Esophagus muscularis mucosa (tissue), 4 donors: Measurements from ENCODE around the gene ZNF598. TPM values are rescaled to one million over a fixed set of nuclear protein-coding genes. Genes with fewer than 3 reads are reported as not detected.

Experiments
- DNase-seq: peaks from one replicate; pipeline ENCODE4 v3.0.0-alpha.2; 2017; ENCODE audit errors: extremely low spot score
- H3K27ac ChIP-seq, 4 donors: fragments of 200-600 bp; sonication (generic); replicated peaks in 1 of 4; 1 replicate in 3 of 4; 2 replicates in 1 of 4; pipeline ENCODE4 v1.5.1; 2016 to 2019; ENCODE audit warnings: mild to moderate bottlenecking in 1 of 4
- H3K27me3 ChIP-seq, 4 donors: fragments of 200-600 bp; sonication (generic); one replicate each; pipeline versions ENCODE4 v1.5.1 to v1.6.0; 2016 to 2019
- H3K36me3 ChIP-seq, 4 donors: fragments of 200-600 bp; sonication (generic); one replicate each; pipeline ENCODE4 v1.5.1; 2016 to 2019
- H3K4me1 ChIP-seq, 4 donors: fragments of 200-600 bp; sonication (generic); one replicate each; pipeline ENCODE4 v1.5.1; 2016 to 2019
- H3K4me3 ChIP-seq, 4 donors: fragments of 200-600 bp; sonication (generic); 1 replicate in 2 of 4; 2 replicates in 2 of 4; pipeline ENCODE4 v1.5.1; 2016 to 2019; ENCODE audit warnings: mild to moderate bottlenecking in 4 of 4, moderate library complexity in 1 of 4
- H3K9me3 ChIP-seq, 4 donors: fragments of 200-600 bp; sonication (generic); 1 replicate in 3 of 4; 2 replicates in 1 of 4; pipeline ENCODE4 v1.5.1; 2016 to 2019
- EP300 ChIP-seq: sonication (generic); formaldehyde crosslinking; IDR thresholded peaks from one replicate; pipeline ENCODE4 v1.6.1; 2017; ENCODE audit warnings: antibody characterized with exemption
- POLR2A ChIP-seq: fragments of 450-650 bp; IDR thresholded peaks from one replicate; pipeline ENCODE4 v1.6.1; 2017; ENCODE audit warnings: antibody characterized with exemption, moderate library complexity, mild to moderate bottlenecking, low read depth
- POLR2AphosphoS5 ChIP-seq, 2 donors: sonication (generic); formaldehyde crosslinking; IDR thresholded peaks; one replicate each; pipeline ENCODE4 v1.6.1; 2017; ENCODE audit warnings: antibody characterized with exemption in 2 of 2
- WGBS: methylation state at CpG from one replicate; pipeline ENCODE4 v1.1.5; 2018; 5-methylcytosine and 5-hydroxymethylcytosine counted together
- intact Hi-C: fragments of 100-400 bp; cut with DNase I; formaldehyde crosslinking; loops from one replicate; pipeline ENCODE4 v1.15.1; 2023
- total RNA-seq, 4 donors: library from RNA; depleted of rRNA; stranded (reverse); fragments of >200 nt; gene quantifications; one replicate each; pipeline versions ENCODE4 v1.1.0 to v1.2.1, GENCODE V29; 2016
- TF ChIP-seq, protein P1 (sequence below), 3 experiments: fragments of 200-600 bp in 2 of 3; fragments of 450-650 bp in 1 of 3; sonication (generic) in 2 of 3; IDR thresholded peaks; one replicate each; pipeline ENCODE4 v1.5.1; 2017 to 2019; ENCODE audit warnings: antibody characterized with exemption in 3 of 3, mild to moderate bottlenecking in 2 of 3, moderate library complexity in 1 of 3

The ZNF598 gene
- total RNA-seq, 4 donors from 2014 or later = 23.3 to 46.5 (median 34.9) TPM

DNA sequence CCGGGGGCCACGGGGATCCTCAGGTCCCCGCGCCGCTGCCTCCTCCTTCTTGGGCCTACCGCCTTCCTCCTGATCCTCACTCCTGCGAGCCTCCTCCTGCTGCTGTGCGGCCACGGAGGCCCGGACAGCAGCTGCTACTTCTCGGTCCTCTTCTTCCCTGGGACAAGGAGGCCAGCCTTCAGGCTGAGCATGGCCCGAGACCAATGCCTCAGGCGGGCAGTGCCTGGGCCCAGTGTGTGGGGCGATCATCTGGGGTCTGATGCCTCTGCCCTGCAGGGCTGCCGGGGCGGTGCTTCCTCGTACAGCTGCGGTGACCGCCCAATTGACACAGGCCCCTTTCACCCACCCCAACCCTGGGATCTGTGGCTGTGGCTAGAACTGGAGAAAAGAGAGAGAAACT is 8.6 kb downstream of the ZNF598 start:
- DNase-seq = no peak
- Histone ChIP-seq H3K27ac (no peak overlapping the region), H3K27me3 (no peaks in the 10 kb centered on the region), H3K4me3 (no peak overlapping the region), H3K9me3 (no peaks in the 10 kb centered on the region), H3K36me3 (peaks cover 58 to 77% (median 72%) of the 10 kb centered on the region in 4 donors), H3K4me1 (peaks cover 27 to 48% (median 32%) of the 10 kb centered on the region in 4 donors)
- WGBS = 88% methylated on average over 12 of the region's 19 CpGs
- intact Hi-C loops = no loop called here
- no peak for TF ChIP-seq EP300
- no peak for TF ChIP-seq POLR2A

DNA sequence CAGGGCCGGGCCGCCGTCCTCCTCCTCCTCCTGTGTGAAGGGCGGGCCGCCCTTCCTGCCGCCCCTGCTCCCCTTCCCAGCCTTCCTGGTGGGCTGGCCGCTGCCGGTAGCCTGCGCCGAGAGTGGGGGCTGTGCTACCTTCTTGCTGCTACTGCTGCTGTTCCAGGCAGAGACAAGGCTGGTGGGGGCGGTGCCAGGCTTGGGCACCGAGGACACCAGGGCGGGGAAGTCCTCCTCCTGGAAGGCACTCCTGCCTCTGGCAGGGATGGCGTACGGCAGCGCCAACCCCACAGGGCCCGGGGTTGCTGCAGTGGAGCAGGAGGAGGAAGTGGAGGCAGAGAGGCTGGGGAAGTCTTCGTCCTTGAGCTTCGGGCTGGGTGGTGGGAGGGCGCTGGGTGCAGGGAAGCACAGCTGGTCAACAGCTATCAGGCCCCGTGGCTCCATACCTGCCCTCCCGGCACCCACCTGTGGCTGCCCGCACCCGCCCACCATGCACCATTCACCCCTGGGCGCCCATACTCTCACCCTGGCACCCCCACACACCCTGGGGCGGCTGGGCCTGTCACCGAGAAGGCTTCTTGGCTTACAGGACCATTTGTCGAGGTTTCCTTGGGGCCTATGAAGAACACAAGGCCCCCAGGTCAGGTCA is 9.6 kb downstream of the ZNF598 start:
- DNase-seq = no peak
- H3K36me3 ChIP-seq = peaks cover 58 to 77% (median 69%) of the 10 kb centered on the region in 4 donors
- no peak overlapping the region for H3K27ac ChIP-seq
- WGBS = 90% methylated on average over 15 of the region's 28 CpGs
- intact Hi-C loops = no loop called here
- peaks cover 16 to 38% (median 22%) of the 10 kb centered on the region in 4 donors for H3K4me1 ChIP-seq
- no peak overlapping the region for H3K4me3 ChIP-seq
- TF ChIP-seq, protein P1, sequence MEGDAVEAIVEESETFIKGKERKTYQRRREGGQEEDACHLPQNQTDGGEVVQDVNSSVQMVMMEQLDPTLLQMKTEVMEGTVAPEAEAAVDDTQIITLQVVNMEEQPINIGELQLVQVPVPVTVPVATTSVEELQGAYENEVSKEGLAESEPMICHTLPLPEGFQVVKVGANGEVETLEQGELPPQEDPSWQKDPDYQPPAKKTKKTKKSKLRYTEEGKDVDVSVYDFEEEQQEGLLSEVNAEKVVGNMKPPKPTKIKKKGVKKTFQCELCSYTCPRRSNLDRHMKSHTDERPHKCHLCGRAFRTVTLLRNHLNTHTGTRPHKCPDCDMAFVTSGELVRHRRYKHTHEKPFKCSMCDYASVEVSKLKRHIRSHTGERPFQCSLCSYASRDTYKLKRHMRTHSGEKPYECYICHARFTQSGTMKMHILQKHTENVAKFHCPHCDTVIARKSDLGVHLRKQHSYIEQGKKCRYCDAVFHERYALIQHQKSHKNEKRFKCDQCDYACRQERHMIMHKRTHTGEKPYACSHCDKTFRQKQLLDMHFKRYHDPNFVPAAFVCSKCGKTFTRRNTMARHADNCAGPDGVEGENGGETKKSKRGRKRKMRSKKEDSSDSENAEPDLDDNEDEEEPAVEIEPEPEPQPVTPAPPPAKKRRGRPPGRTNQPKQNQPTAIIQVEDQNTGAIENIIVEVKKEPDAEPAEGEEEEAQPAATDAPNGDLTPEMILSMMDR (IDR thresholded peaks at IDR 0.05) = no peak
- TF ChIP-seq POLR2AphosphoS5 (IDR thresholded peaks at IDR 0.05) (no peak), EP300 (no peak), POLR2A (no peak)
- no peaks in the 10 kb centered on the region for H3K9me3 ChIP-seq
- no peaks in the 10 kb centered on the region for H3K27me3 ChIP-seq

DNA sequence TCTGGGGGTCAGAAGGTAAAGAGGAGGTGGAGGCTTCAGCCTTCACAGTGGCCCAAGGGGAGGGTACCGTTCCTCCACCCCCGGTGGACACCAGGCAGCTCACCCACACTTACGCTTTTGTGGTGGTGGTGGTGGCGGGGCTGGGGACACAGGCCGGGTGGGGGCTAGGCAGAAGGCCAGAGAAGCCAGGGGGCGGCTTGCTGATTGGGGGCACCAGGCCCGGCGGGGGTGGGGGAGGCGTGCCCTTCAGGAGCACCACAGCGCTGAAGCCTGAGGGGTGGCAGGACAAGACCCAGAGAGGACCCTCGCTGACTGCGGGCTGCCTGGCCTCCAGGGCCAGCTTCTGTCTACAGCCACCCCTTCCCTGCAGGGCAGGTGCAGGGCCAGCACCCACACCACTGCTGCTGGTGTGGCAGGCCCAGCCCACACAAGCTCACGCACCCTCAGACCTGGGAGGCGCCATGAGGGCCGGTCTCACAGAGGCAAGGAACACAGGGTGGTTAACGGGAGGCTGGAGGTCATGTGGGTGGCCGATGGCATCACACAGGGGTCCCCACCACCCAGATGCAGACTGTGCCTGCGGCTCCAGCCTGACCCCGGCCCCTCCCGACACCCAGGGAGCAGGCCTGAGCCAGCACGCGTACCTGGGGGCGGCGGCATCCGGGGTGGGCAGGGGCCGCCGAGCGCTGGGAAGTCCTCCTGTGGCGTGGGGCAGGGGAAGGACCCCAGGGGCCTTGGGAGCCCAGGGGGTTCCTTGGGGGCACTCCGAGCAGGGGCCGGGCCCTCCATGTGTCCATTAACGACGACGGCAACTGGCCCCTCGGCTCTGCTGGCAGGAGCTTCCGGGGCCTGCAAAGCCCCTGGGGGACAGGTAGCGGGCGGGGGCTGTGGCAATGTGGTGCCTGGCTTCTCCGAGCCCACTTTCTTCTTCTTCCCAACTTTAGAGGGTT is 10.5 kb downstream of the ZNF598 start:
- Histone ChIP-seq H3K9me3 (no peaks in the 10 kb centered on the region), H3K4me1 (peaks cover 8 to 29% (median 13%) of the 10 kb centered on the region in 4 donors), H3K36me3 (peaks cover 58 to 77% (median 67%) of the 10 kb centered on the region in 4 donors), H3K27me3 (no peaks in the 10 kb centered on the region), H3K27ac (no peak overlapping the region), H3K4me3 (no peak overlapping the region)
- intact Hi-C loops = no loop called here
- no peak for DNase-seq
- 82% methylated on average over 18 of the region's 39 CpGs for WGBS
- TF ChIP-seq, protein P1 (IDR thresholded peaks at IDR 0.05) = no peak
- TF ChIP-seq EP300 (no peak), POLR2A (no peak), POLR2AphosphoS5 (IDR thresholded peaks at IDR 0.05) (no peak)

DNA sequence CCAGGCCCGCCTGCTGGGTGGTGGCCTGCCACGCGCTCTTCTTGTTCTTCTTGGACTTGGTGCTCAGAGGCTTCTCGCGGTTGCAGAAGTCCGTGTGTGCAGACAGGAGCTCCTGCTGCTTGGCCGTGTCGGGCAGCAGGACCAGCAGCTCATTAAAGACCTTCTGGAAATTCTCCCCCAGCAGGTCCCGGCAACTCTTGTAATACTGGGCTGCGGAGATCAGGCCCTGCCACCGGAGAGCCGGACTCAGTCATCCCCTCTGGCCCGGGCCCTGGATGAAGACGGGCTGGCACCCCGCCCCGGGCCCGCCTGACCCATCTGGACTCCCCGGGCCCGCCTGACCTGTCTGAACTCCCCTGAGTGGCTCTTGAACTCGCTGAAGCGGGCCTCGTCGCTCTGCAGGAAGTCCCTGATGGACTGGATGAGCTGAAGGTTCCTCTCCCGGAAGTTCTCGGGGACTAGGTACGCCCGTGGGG is 11.2 kb downstream of the ZNF598 start:
- H3K27me3 ChIP-seq = no peaks in the 10 kb centered on the region
- H3K9me3 ChIP-seq = no peaks in the 10 kb centered on the region
- TF ChIP-seq POLR2A (no peak), POLR2AphosphoS5 (IDR thresholded peaks at IDR 0.05) (no peak), EP300 (no peak)
- TF ChIP-seq, protein P1 (IDR thresholded peaks at IDR 0.05) = no peak
- 83% methylated on average over 17 of the region's 27 CpGs for WGBS
- H3K4me3 ChIP-seq = no peak overlapping the region
- H3K36me3 ChIP-seq = peaks cover 57 to 74% (median 65%) of the 10 kb centered on the region in 4 donors
- peaks cover under 1 to 22% (median 6%) of the 10 kb centered on the region in 4 donors for H3K4me1 ChIP-seq
- intact Hi-C loops = no loop called here
- DNase-seq = no peak
- H3K27ac ChIP-seq = peak overlapping the region in 2 of 4 donors; percentile 48 to 63
